RWPE2 (cell line): ENCODE data around the gene JDP2.

Experiments used
- ATAC-seq: fragments of 200-7000 bp; cut with Tn5 transposase; 3 replicates; pipeline ENCODE4 v1.9.1; 2021; ENCODE audit warnings: low read depth
- DNase-seq: peaks from one replicate; pipeline ENCODE4 v3.0.0-alpha.2; 2020; ENCODE audit warnings: low spot score
- H3K27ac ChIP-seq: fragments of 450-650 bp; 2 replicates; pipeline ENCODE4 v1.5.1; 2017; ENCODE audit warnings: mild to moderate bottlenecking; ENCODE audit not compliant: poor library complexity, severe bottlenecking
- H3K27me3 ChIP-seq: fragments of 250-450 bp; sonication (Bioruptor Pico); 2 replicates; pipeline ENCODE4 v1.5.1; 2021; ENCODE audit warnings: mild to moderate bottlenecking, moderate library complexity; ENCODE audit not compliant: insufficient read depth, poor library complexity, severe bottlenecking
- H3K36me3 ChIP-seq: fragments of 250-450 bp; sonication (Bioruptor Pico); 2 replicates; pipeline ENCODE4 v1.5.1; 2020; ENCODE audit warnings: low read depth, mild to moderate bottlenecking, moderate library complexity
- H3K4me1 ChIP-seq: fragments of 250-450 bp; sonication (Bioruptor Pico); 2 replicates; pipeline ENCODE4 v1.5.1; 2021; ENCODE audit warnings: mild to moderate bottlenecking, moderate library complexity; ENCODE audit not compliant: insufficient read depth, poor library complexity, severe bottlenecking
- H3K4me3 ChIP-seq: fragments of 250-450 bp; sonication (Bioruptor Pico); 2 replicates; pipeline ENCODE4 v1.5.1; 2021; ENCODE audit warnings: mild to moderate bottlenecking, moderate library complexity; ENCODE audit not compliant: severe bottlenecking
- H3K9me3 ChIP-seq: fragments of 250-450 bp; sonication (Bioruptor Pico); 2 replicates; pipeline ENCODE4 v1.5.1; 2021; ENCODE audit warnings: mild to moderate bottlenecking, moderate library complexity; ENCODE audit not compliant: severe bottlenecking
- TF ChIP-seq, protein P1 (sequence below): fragments of 450-650 bp; IDR thresholded peaks from one replicate; pipeline ENCODE4 v1.5.1; 2017; ENCODE audit warnings: mild to moderate bottlenecking, moderate library complexity; ENCODE audit not compliant: poor library complexity, severe bottlenecking

The JDP2 gene

GRCh38 chr14:75437201-75438143 lies 9.7 kb downstream of the JDP2 start:
- Histone ChIP-seq H3K9me3 (no peaks in the 10 kb centered on the region), H3K27ac (no peak overlapping the region), H3K4me3 (no peak overlapping the region), H3K4me1 (no peaks in the 10 kb centered on the region), H3K36me3 (peaks cover 91% of the 10 kb centered on the region), H3K27me3 (no peaks in the 10 kb centered on the region)
- ATAC-seq: no peak
- TF ChIP-seq, protein P1, sequence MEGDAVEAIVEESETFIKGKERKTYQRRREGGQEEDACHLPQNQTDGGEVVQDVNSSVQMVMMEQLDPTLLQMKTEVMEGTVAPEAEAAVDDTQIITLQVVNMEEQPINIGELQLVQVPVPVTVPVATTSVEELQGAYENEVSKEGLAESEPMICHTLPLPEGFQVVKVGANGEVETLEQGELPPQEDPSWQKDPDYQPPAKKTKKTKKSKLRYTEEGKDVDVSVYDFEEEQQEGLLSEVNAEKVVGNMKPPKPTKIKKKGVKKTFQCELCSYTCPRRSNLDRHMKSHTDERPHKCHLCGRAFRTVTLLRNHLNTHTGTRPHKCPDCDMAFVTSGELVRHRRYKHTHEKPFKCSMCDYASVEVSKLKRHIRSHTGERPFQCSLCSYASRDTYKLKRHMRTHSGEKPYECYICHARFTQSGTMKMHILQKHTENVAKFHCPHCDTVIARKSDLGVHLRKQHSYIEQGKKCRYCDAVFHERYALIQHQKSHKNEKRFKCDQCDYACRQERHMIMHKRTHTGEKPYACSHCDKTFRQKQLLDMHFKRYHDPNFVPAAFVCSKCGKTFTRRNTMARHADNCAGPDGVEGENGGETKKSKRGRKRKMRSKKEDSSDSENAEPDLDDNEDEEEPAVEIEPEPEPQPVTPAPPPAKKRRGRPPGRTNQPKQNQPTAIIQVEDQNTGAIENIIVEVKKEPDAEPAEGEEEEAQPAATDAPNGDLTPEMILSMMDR: no peak
- no peak for DNase-seq

GRCh38 chr14:75438486-75439080 lies 10.8 kb downstream of the JDP2 start:
- ATAC-seq: no peak
- Histone ChIP-seq H3K36me3 (peaks cover 94% of the 10 kb centered on the region), H3K9me3 (no peaks in the 10 kb centered on the region), H3K27me3 (no peaks in the 10 kb centered on the region), H3K4me1 (no peaks in the 10 kb centered on the region), H3K4me3 (no peak overlapping the region), H3K27ac (no peak overlapping the region)
- TF ChIP-seq, protein P1: no peak
- no peak for DNase-seq

DNA sequence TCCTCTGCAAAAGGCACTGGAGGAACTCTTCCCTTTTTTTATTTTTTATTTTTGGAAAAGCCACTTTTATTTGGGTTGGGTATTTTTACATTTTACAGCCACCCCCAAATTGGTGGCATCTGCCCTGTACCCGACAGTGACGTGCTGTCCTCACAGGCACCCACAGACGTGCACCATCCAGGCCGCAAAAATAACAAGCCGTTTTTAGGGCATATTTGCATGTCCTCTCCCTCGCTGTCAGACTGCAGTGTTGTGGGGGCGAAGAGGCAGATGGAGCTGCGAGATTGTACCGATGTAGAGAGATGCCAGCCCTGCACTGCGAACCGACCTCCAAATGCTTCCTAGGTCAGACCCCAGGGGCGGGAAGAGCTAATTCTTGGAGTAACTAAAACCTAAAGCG lies 12.2 kb downstream of the JDP2 start:
- TF ChIP-seq, protein P1: no peak
- H3K36me3 ChIP-seq: peaks cover 94% of the 10 kb centered on the region
- DNase-seq: no peak
- H3K27me3 ChIP-seq: no peaks in the 10 kb centered on the region
- no peak for ATAC-seq
- no peak overlapping the region for H3K27ac ChIP-seq
- H3K9me3 ChIP-seq: no peaks in the 10 kb centered on the region
- H3K4me3 ChIP-seq: no peak overlapping the region
- no peaks in the 10 kb centered on the region for H3K4me1 ChIP-seq

GRCh38 chr14:75440733-75441477 lies 13.1 kb downstream of the JDP2 start:
- Histone ChIP-seq H3K9me3 (no peaks in the 10 kb centered on the region), H3K27me3 (no peaks in the 10 kb centered on the region), H3K4me3 (no peak overlapping the region), H3K36me3 (peaks cover 94% of the 10 kb centered on the region), H3K27ac (no peak overlapping the region), H3K4me1 (no peaks in the 10 kb centered on the region)
- ATAC-seq (no peak), DNase-seq (no peak)
- TF ChIP-seq, protein P1: no peak
